ENCODE data around the gene TPCN2.

DNA sequence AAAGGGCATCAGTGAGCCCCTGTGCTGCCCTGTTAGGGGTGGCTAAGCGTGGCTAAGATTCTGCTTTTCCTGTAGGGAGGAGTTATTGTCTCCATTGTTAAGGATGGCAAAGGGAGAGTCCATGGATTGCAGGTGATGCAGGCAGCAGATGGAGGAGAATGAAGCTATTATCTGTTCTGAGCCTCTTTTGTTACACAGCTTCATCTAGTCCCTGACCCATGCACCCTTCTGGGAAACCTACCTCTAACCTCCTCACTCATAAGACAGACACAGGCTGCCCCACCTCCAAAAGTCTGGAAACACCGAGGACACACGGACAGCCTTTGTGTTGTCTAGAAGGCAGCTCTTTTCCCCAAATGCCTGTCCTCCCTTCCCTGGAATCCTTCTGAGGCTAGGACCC lies 120.7 kb downstream of the TPCN2 start:
- TF ChIP-seq, protein P1, sequence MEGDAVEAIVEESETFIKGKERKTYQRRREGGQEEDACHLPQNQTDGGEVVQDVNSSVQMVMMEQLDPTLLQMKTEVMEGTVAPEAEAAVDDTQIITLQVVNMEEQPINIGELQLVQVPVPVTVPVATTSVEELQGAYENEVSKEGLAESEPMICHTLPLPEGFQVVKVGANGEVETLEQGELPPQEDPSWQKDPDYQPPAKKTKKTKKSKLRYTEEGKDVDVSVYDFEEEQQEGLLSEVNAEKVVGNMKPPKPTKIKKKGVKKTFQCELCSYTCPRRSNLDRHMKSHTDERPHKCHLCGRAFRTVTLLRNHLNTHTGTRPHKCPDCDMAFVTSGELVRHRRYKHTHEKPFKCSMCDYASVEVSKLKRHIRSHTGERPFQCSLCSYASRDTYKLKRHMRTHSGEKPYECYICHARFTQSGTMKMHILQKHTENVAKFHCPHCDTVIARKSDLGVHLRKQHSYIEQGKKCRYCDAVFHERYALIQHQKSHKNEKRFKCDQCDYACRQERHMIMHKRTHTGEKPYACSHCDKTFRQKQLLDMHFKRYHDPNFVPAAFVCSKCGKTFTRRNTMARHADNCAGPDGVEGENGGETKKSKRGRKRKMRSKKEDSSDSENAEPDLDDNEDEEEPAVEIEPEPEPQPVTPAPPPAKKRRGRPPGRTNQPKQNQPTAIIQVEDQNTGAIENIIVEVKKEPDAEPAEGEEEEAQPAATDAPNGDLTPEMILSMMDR (IDR thresholded peaks at IDR 0.05; ENCODE audit: insufficient read depth, low read length, poor library complexity, severe bottlenecking) = no peak
- no peak for TF ChIP-seq EZH2phosphoT487 (conservative IDR thresholded peaks at IDR 0.05; ENCODE audit: low read length)

All from SU-DHL-6 (cell line).